SK-N-SH treated with all-trans-retinoic acid at 6 μM for 48 hours (cell line): ENCODE data around the gene MAPK8IP3.

Source experiments
- ATAC-seq: fragments of 200-7000 bp; cut with Tn5 transposase; 3 replicates; pipeline ENCODE4 v1.9.1; 2020; ENCODE audit warnings: mild to moderate bottlenecking, moderate library complexity
- ARNTL ChIP-seq: fragments of 450-650 bp; formaldehyde crosslinking; IDR thresholded peaks from 2 replicates; pipeline ENCODE4 v1.5.0; 2020; ENCODE audit warnings: low read depth, mild to moderate bottlenecking, moderate library complexity, borderline replicate concordance
- BACH2 ChIP-seq: fragments of 250-450 bp; sonication (Bioruptor Pico); IDR thresholded peaks from 2 replicates; pipeline ENCODE4 v1.9.0; 2021; ENCODE audit warnings: mild to moderate bottlenecking, borderline replicate concordance
- CREB5 ChIP-seq: fragments of 250-450 bp; sonication (Bioruptor Pico); IDR thresholded peaks from 2 replicates; pipeline ENCODE4 v1.5.1; 2020; ENCODE audit warnings: low read depth, mild to moderate bottlenecking, moderate library complexity
- CSDC2 ChIP-seq: fragments of 250-450 bp; sonication (Bioruptor Pico); IDR thresholded peaks from 2 replicates; pipeline ENCODE4 v1.5.0; 2020; ENCODE audit warnings: mild to moderate bottlenecking, moderate library complexity
- CSRNP3 ChIP-seq: fragments of 250-450 bp; sonication (Bioruptor Pico); IDR thresholded peaks from 2 replicates; pipeline ENCODE4 v1.5.1; 2021; ENCODE audit warnings: mild to moderate bottlenecking, moderate library complexity
- ESRRG ChIP-seq: fragments of 250-450 bp; sonication (Bioruptor Pico); IDR thresholded peaks from 2 replicates; pipeline ENCODE4 v1.6.1; 2021; ENCODE audit warnings: mild to moderate bottlenecking
- GLIS3 ChIP-seq: fragments of 250-450 bp; sonication (Bioruptor Pico); IDR thresholded peaks from 2 replicates; pipeline ENCODE4 v1.5.0; 2020; ENCODE audit warnings: mild to moderate bottlenecking, moderate library complexity
- ISL1 ChIP-seq: fragments of 250-450 bp; sonication (Bioruptor Pico); IDR thresholded peaks from 2 replicates; pipeline ENCODE4 v2.1.2; 2022; ENCODE audit warnings: mild to moderate bottlenecking, moderate library complexity
- OSR1 ChIP-seq: fragments of 250-450 bp; sonication (Bioruptor Pico); IDR thresholded peaks from 2 replicates; pipeline ENCODE4 v1.8.0; 2022; ENCODE audit warnings: moderate library complexity, mild to moderate bottlenecking, inconsistent platforms
- PATZ1 ChIP-seq: fragments of 250-450 bp; sonication (Bioruptor Pico); IDR thresholded peaks from 2 replicates; pipeline ENCODE4 v1.8.0; 2020; ENCODE audit warnings: mild to moderate bottlenecking, moderate library complexity, borderline replicate concordance
- RARB ChIP-seq: fragments of 250-450 bp; sonication (Bioruptor Pico); IDR thresholded peaks from 2 replicates; pipeline ENCODE4 v1.8.0; 2021; ENCODE audit warnings: mild to moderate bottlenecking, moderate library complexity
- SNAI2 ChIP-seq: fragments of 250-450 bp; sonication (Bioruptor Pico); IDR thresholded peaks from 2 replicates; pipeline ENCODE4 v1.5.0; 2020; ENCODE audit warnings: mild to moderate bottlenecking, moderate library complexity
- TCF4 ChIP-seq: fragments of 250-450 bp; sonication (Bioruptor Pico); IDR thresholded peaks from 2 replicates; pipeline ENCODE4 v1.8.0; 2021; ENCODE audit warnings: mild to moderate bottlenecking, moderate library complexity, borderline replicate concordance
- TOX ChIP-seq: fragments of 250-450 bp; sonication (Bioruptor Pico); IDR thresholded peaks from 2 replicates; pipeline ENCODE4 v1.8.0; 2021; ENCODE audit warnings: mild to moderate bottlenecking, moderate library complexity, borderline replicate concordance
- ZC3H10 ChIP-seq: fragments of 250-450 bp; sonication (Bioruptor Pico); IDR thresholded peaks from 2 replicates; pipeline ENCODE4 v1.5.1; 2021; ENCODE audit warnings: mild to moderate bottlenecking, moderate library complexity
- ZFP3 ChIP-seq: fragments of 250-450 bp; sonication (Bioruptor Pico); IDR thresholded peaks from 2 replicates; pipeline ENCODE4 v1.5.0; 2020; ENCODE audit warnings: mild to moderate bottlenecking, moderate library complexity
- ZFP30 ChIP-seq: fragments of 450-650 bp; formaldehyde crosslinking; IDR thresholded peaks from 2 replicates; pipeline ENCODE4 v1.5.0; 2022; ENCODE audit warnings: mild to moderate bottlenecking, moderate library complexity
- ZNF565 ChIP-seq: fragments of 450-650 bp; formaldehyde crosslinking; conservative IDR thresholded peaks from 2 replicates; pipeline ENCODE4 v1.5.0; 2020; ENCODE audit warnings: low read depth, mild to moderate bottlenecking, moderate library complexity
- ZNF70 ChIP-seq: fragments of 450-650 bp; formaldehyde crosslinking; IDR thresholded peaks from 2 replicates; pipeline ENCODE4 v1.5.0; 2020; ENCODE audit warnings: mild to moderate bottlenecking, moderate library complexity
- ZNF8 ChIP-seq: fragments of 450-650 bp; formaldehyde crosslinking; IDR thresholded peaks from 2 replicates; pipeline ENCODE4 v1.5.0; 2020; ENCODE audit warnings: mild to moderate bottlenecking, moderate library complexity

MAPK8IP3 gene

GRCh38 chr16:1700246-1700645 lies 5.7 kb upstream of the MAPK8IP3 start:
- no peak for TF ChIP-seq ZNF565 (CRISPR knock-in tag)
- TF ChIP-seq ISL1 (CRISPR knock-in tag): no peak
- TF ChIP-seq ZFP3 (CRISPR knock-in tag): no peak
- TF ChIP-seq ZNF70 (CRISPR knock-in tag): no peak
- no peak for TF ChIP-seq TCF4 (CRISPR knock-in tag)
- TF ChIP-seq ARNTL: no peak
- TF ChIP-seq OSR1 (CRISPR knock-in tag): no peak
- no peak for TF ChIP-seq GLIS3 (CRISPR knock-in tag)
- TF ChIP-seq ZNF8 (CRISPR knock-in tag): no peak
- no peak for TF ChIP-seq TOX (CRISPR knock-in tag)
- TF ChIP-seq PATZ1 (CRISPR knock-in tag): no peak
- ATAC-seq: no peak

GRCh38 chr16:1701216-1701878 lies 4.6 kb upstream of the MAPK8IP3 start:
- TF ChIP-seq CREB5 (CRISPR knock-in tag): no peak
- TF ChIP-seq OSR1 (CRISPR knock-in tag): no peak
- no peak for TF ChIP-seq ZNF8 (CRISPR knock-in tag)
- TF ChIP-seq TCF4 (CRISPR knock-in tag): no peak
- no peak for TF ChIP-seq CSRNP3 (CRISPR knock-in tag)
- no peak for TF ChIP-seq ISL1 (CRISPR knock-in tag)
- ATAC-seq: no peak

- ATAC-seq: peak; percentile 51
These were observed 689 bp upstream of the MAPK8IP3 start for GRCh38 chr16:1705324-1705687.

- peak; percentile 22 for ATAC-seq
- TF ChIP-seq TOX (CRISPR knock-in tag) (no peak), RARB (no peak), ZNF8 (CRISPR knock-in tag) (no peak), SNAI2 (CRISPR knock-in tag) (no peak), ZFP30 (CRISPR knock-in tag) (no peak)
These were observed 594 bp downstream of the MAPK8IP3 start for GRCh38 chr16:1706386-1707192.

GRCh38 chr16:1707193-1707790 lies 1.3 kb downstream of the MAPK8IP3 start:
- 0 out of 3 replicates have a peak, but pooled peaks have one; percentile 6 for ATAC-seq
- TF ChIP-seq ARNTL: no peak
- TF ChIP-seq ZC3H10: no peak
- no peak for TF ChIP-seq TOX (CRISPR knock-in tag)
- no peak for TF ChIP-seq GLIS3 (CRISPR knock-in tag)
- TF ChIP-seq CSDC2: no peak
- no peak for TF ChIP-seq ZNF8 (CRISPR knock-in tag)
- no peak for TF ChIP-seq ISL1 (CRISPR knock-in tag)
- TF ChIP-seq ZNF565 (CRISPR knock-in tag): no peak
- no peak for TF ChIP-seq RARB
- no peak for TF ChIP-seq SNAI2 (CRISPR knock-in tag)
- TF ChIP-seq BACH2 (CRISPR knock-in tag): no peak
- TF ChIP-seq ESRRG: no peak
- no peak for TF ChIP-seq TCF4 (CRISPR knock-in tag)
